Measurements from ENCODE around the gene NDST1.
"Not testable (repeated sequence)": the region's sequence is repeated elsewhere in the genome, so short reads cannot be mapped to it uniquely, and the experiment has no call there.

DNA sequence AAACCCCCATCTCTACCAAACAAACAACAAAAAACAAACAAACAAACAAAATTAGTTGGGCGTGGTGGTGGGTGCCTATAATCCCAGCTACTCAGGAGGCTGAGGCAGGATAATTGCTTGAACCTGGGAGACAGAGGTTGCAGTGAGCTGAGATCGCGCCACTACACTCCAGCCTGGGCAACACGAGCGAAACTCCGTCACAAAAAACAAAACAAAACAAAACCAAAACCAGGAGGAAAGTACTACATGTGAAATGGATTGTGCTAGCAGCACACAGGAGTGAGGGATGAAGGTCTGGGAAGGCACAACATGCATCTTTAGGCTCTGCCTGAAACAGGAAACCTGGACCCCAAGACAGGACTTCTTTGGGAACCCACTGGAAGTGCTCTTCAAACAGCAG, 31.4 kb upstream of the NDST1 start:
- TF ChIP-seq, protein P1, sequence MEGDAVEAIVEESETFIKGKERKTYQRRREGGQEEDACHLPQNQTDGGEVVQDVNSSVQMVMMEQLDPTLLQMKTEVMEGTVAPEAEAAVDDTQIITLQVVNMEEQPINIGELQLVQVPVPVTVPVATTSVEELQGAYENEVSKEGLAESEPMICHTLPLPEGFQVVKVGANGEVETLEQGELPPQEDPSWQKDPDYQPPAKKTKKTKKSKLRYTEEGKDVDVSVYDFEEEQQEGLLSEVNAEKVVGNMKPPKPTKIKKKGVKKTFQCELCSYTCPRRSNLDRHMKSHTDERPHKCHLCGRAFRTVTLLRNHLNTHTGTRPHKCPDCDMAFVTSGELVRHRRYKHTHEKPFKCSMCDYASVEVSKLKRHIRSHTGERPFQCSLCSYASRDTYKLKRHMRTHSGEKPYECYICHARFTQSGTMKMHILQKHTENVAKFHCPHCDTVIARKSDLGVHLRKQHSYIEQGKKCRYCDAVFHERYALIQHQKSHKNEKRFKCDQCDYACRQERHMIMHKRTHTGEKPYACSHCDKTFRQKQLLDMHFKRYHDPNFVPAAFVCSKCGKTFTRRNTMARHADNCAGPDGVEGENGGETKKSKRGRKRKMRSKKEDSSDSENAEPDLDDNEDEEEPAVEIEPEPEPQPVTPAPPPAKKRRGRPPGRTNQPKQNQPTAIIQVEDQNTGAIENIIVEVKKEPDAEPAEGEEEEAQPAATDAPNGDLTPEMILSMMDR (IDR thresholded peaks at IDR 0.05) = not testable (repeated sequence)
- not testable (repeated sequence) for TF ChIP-seq POLR2A (IDR thresholded peaks at IDR 0.05)
